GM08714 (cell line): ENCODE data around the gene NR4A2.
"Not testable (repeated sequence)": the region's sequence is repeated elsewhere in the genome, so short reads cannot be mapped to it uniquely, and the experiment has no call there.

Experiments
- H3K4me3 ChIP-seq: fragments of 200-500 bp; sonication (Bioruptor generic); 2 replicates; pipeline ENCODE4 v1.5.1; 2014; ENCODE audit warnings: mild to moderate bottlenecking, low read length, inconsistent platforms
- ZNF274 ChIP-seq: IDR thresholded peaks from 2 replicates; pipeline ENCODE4 v1.6.1; 2012; ENCODE audit warnings: mild to moderate bottlenecking, low read depth, low read length

NR4A2 gene

GRCh38 chr2:156320486-156321098 lies 11.9 kb downstream of the NR4A2 start:
- no peak for TF ChIP-seq ZNF274
- H3K4me3 ChIP-seq = no peak overlapping the region; the same call in 1 of the 2 replicates

- TF ChIP-seq ZNF274 = no peak
- no peak overlapping the region; the same call in 1 of the 2 replicates for H3K4me3 ChIP-seq
Observed at GRCh38 chr2:156319811-156320485, 12.6 kb downstream of the NR4A2 start.

- H3K4me3 ChIP-seq = no peak overlapping the region
- TF ChIP-seq ZNF274 = no peak
Observed at GRCh38 chr2:156317631-156318030, 14.9 kb downstream of the NR4A2 start.

GRCh38 chr2:156311976-156312375 lies 20.5 kb downstream of the NR4A2 start:
- no peak overlapping the region for H3K4me3 ChIP-seq
- no peak for TF ChIP-seq ZNF274

- no peak for TF ChIP-seq ZNF274
- no peak overlapping the region for H3K4me3 ChIP-seq
Observed at GRCh38 chr2:156310773-156311172, 21.7 kb downstream of the NR4A2 start.

- no peak overlapping the region for H3K4me3 ChIP-seq
- TF ChIP-seq ZNF274 = no peak
Observed at GRCh38 chr2:156309917-156310316, 22.6 kb downstream of the NR4A2 start.

GRCh38 chr2:156309167-156309566 lies 23.4 kb downstream of the NR4A2 start:
- TF ChIP-seq ZNF274 = no peak
- H3K4me3 ChIP-seq = no peak overlapping the region

GRCh38 chr2:156306821-156307220 lies 25.7 kb downstream of the NR4A2 start:
- no peak for TF ChIP-seq ZNF274
- no peak overlapping the region for H3K4me3 ChIP-seq

- H3K4me3 ChIP-seq = no peak overlapping the region
- TF ChIP-seq ZNF274 = no peak
Observed at GRCh38 chr2:156305121-156305520, 27.4 kb downstream of the NR4A2 start.

- H3K4me3 ChIP-seq = no peak overlapping the region
- TF ChIP-seq ZNF274 = no peak
Observed at GRCh38 chr2:156300337-156300736, 32.2 kb downstream of the NR4A2 start.

GRCh38 chr2:156294945-156295580 lies 37.5 kb downstream of the NR4A2 start:
- no peak for TF ChIP-seq ZNF274
- no peak overlapping the region for H3K4me3 ChIP-seq

- not testable (repeated sequence) for H3K4me3 ChIP-seq
Observed at GRCh38 chr2:156293382-156293781, 39.1 kb downstream of the NR4A2 start.

GRCh38 chr2:156279446-156280150 lies 52.9 kb downstream of the NR4A2 start:
- no peak for TF ChIP-seq ZNF274
- H3K4me3 ChIP-seq = no peak overlapping the region
